Upper lobe of left lung (tissue), 4 donors: Measurements from ENCODE around the gene ADAT1.

Source experiments
- POLR2A ChIP-seq, 4 donors: fragments of 450-650 bp; IDR thresholded peaks; one replicate each; pipeline ENCODE4 v1.5.1; 2016 to 2017; ENCODE audit warnings: antibody characterized with exemption in 4 of 4, mild to moderate bottlenecking in 2 of 4
- TF ChIP-seq, protein P1 (sequence below), 6 experiments: fragments of 450-650 bp in 4 of 6; fragments of 200-600 bp in 2 of 6; sonication (generic) in 2 of 6; IDR thresholded peaks; one replicate each; pipeline ENCODE4 v1.5.1; 2016 to 2019; ENCODE audit warnings: antibody characterized with exemption in 6 of 6

DNA sequence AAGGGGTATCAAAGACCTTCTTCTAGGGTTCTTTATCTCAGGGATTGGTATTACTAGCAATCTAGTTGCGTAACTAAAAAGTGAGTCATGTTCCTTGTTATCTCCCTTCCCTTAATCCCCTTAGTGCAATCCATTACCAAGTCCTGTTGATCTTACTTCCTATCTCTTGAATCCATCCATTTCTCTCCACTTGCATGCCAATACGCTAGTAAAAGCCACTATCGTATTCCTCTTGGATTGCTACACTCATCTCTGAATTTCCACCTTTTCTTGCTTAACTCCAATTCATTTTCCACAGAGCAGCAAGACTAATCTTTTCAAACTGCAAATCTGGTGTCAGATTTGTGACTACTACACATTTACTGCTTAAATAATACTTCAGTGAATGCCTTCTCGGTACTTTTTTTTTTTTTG is 1.8 kb upstream of the ADAT1 start:
- TF ChIP-seq POLR2A (IDR thresholded peaks at IDR 0.05): no peak
- TF ChIP-seq, protein P1, sequence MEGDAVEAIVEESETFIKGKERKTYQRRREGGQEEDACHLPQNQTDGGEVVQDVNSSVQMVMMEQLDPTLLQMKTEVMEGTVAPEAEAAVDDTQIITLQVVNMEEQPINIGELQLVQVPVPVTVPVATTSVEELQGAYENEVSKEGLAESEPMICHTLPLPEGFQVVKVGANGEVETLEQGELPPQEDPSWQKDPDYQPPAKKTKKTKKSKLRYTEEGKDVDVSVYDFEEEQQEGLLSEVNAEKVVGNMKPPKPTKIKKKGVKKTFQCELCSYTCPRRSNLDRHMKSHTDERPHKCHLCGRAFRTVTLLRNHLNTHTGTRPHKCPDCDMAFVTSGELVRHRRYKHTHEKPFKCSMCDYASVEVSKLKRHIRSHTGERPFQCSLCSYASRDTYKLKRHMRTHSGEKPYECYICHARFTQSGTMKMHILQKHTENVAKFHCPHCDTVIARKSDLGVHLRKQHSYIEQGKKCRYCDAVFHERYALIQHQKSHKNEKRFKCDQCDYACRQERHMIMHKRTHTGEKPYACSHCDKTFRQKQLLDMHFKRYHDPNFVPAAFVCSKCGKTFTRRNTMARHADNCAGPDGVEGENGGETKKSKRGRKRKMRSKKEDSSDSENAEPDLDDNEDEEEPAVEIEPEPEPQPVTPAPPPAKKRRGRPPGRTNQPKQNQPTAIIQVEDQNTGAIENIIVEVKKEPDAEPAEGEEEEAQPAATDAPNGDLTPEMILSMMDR (IDR thresholded peaks at IDR 0.05): no peak
